Measurements from ENCODE around the gene MYBBP1A. TPM values are rescaled to one million over a fixed set of nuclear protein-coding genes. Genes with fewer than 3 reads are reported as not detected.

MYBBP1A gene
- total and polyA plus RNA-seq, 2 of the 4 experiments (the other 2 are of a cell fraction), result 22.6 to 45.9 TPM

GRCh38 chr17:4520060-4520893 is 34.9 kb downstream of the MYBBP1A start:
- Histone ChIP-seq H2BK5ac (ENCODE audit: low read depth, low read length, poor library complexity, severe bottlenecking) (no peak overlapping the region), H3K14ac (replicated peaks; ENCODE audit: low read depth, low read length) (no peak overlapping the region), H2BK20ac (ENCODE audit: low read depth, low read length) (no peak overlapping the region), H2AFZ (replicated peaks; ENCODE audit: low read length, poor library complexity) (no peak overlapping the region), H2BK15ac (ENCODE audit: low read depth, low read length) (no peak overlapping the region), H2AK5ac (ENCODE audit: low read depth, low read length) (no peak overlapping the region), H3K4ac (ENCODE audit: low read depth, low read length) (no peak overlapping the region; the same call in 1 of the 2 replicates), H3K27ac (ENCODE audit: insufficient read depth, low read length) (no peak overlapping the region), H4K91ac (ENCODE audit: insufficient read depth, low read depth, low read length) (no peak overlapping the region), H3K79me1 (ENCODE audit: low read depth in 1 of 2, low read length in 2 of 2) (no peaks in the 10 kb centered on the region), H3K4me3 (ENCODE audit: insufficient read depth, low read depth, low read length) (no peak overlapping the region), H4K8ac (ENCODE audit: low read depth in 2 of 2, low read length in 2 of 2) (no peak overlapping the region), H3K27me3 (ENCODE audit: control insufficient read depth, insufficient read depth, low read length) (peaks cover 1% of the 10 kb centered on the region; the same call in 1 of the 2 replicates), H4K5ac (ENCODE audit: low read depth, low read length) (no peak overlapping the region), H4K20me1 (ENCODE audit: insufficient read depth, low read length) (no peaks in the 10 kb centered on the region), H3K9me3 (ENCODE audit: control insufficient read depth, insufficient read depth, low read length) (peaks cover 2% of the 10 kb centered on the region; the same call in 1 of the 2 replicates), H3K9me1 (ENCODE audit: insufficient read depth, low read length) (0 out of 2 replicates have a peak, but pooled peaks cover 3% of the 10 kb centered on the region), H3K4me1 (ENCODE audit: control insufficient read depth, insufficient read depth, low read length) (peaks cover 6% of the 10 kb centered on the region), H3K36me3 (ENCODE audit: control insufficient read depth, insufficient read depth, low read length) (no peaks in the 10 kb centered on the region), H2BK120ac (ENCODE audit: low read depth, low read length) (no peak overlapping the region), H3K18ac (ENCODE audit: low read depth, low read length) (no peak overlapping the region), H3K9ac (ENCODE audit: low read depth, low read length) (no peak overlapping the region), H2AK9ac (replicated peaks; ENCODE audit: low read depth, low read length, poor library complexity) (no peak overlapping the region), H3K4me2 (ENCODE audit: low read depth, low read length) (no peak overlapping the region), H3K23ac (ENCODE audit: low read depth, low read length) (no peak overlapping the region), H3K56ac (ENCODE audit: extremely low read depth, insufficient read depth, low read length) (no peak overlapping the region)
- in situ Hi-C loops (cut with MboI; ENCODE audit: low sequenced_read_pairs) (no loop called here), intact Hi-C loops (cut with micrococcal nuclease) (no loop called here), dilution Hi-C loops (cut with HindIII; ENCODE audit: low sequenced_read_pairs, unreplicated experiment) (no loop called here)
- WGBS, 2 experiments (ENCODE audit: extremely low coverage in 2 of 2, insufficient read length in 1 of 2), result 100% methylated on average over 1 of the region's 19 CpGs; no CpG with 5 or more reads in 1 of the 2 experiments
- ChIA-PET POLR2A (ENCODE audit: unreplicated experiment) (no interaction called here), CTCF (no interaction called here)
- no peak for DNase-seq
- TF ChIP-seq USF2 (IDR thresholded peaks at IDR 0.05; ENCODE audit: low read depth, low read length) (no peak), POLR2A (IDR thresholded peaks at IDR 0.05; ENCODE audit: low read depth, low read length) (no peak), CTCF (conservative IDR thresholded peaks at IDR 0.05; ENCODE audit: low read depth, low read length) (no peak), MAZ (IDR thresholded peaks at IDR 0.05; ENCODE audit: borderline replicate concordance, low read depth, low read length) (no peak), RAD21 (IDR thresholded peaks at IDR 0.05; ENCODE audit: low read length) (no peak)
- no TSS peak for BruUV-seq (replicated peaks)
- ATAC-seq (ENCODE audit: low read depth), result no peak
